ENCODE results near the gene KL.

KL gene

DNA sequence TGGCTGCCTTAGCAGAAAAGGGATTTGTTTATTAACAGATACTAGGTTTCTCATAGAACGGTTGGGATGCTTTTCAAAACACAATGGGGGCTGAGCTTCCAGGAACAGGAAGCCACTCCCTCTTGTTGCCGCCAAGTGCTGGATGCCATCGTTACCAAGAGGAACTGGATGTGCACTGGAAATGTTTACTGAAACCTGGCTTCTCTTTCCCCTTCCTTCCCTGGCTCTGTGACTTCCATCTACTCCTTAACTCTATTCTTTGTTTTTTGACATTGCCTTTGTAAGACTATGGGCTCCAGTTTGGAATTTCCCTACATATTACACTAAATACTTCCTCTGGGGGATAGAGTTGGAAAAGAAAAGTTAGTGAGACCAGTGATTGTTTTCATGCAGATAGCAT lies 11.7 kb upstream of the KL start:
- H3K9ac ChIP-seq (ENCODE audit: low read depth, low read length) = no peak overlapping the region
- no peaks in the 10 kb centered on the region for H3K36me3 ChIP-seq (ENCODE audit: control insufficient read depth, insufficient read depth, low read length)
- peaks cover 19% of the 10 kb centered on the region for H3K4me1 ChIP-seq (ENCODE audit: control insufficient read depth, insufficient read depth, low read length)
- peaks cover 15% of the 10 kb centered on the region for H3K9me3 ChIP-seq (ENCODE audit: control insufficient read depth, insufficient read depth, low read length)
- H3K27ac ChIP-seq (ENCODE audit: low read depth, low read length) = no peak overlapping the region
- H3K4me3 ChIP-seq (ENCODE audit: low read depth, low read length) = no peak overlapping the region
- no peaks in the 10 kb centered on the region for H3K27me3 ChIP-seq (ENCODE audit: control insufficient read depth, insufficient read depth, low read length)

DNA sequence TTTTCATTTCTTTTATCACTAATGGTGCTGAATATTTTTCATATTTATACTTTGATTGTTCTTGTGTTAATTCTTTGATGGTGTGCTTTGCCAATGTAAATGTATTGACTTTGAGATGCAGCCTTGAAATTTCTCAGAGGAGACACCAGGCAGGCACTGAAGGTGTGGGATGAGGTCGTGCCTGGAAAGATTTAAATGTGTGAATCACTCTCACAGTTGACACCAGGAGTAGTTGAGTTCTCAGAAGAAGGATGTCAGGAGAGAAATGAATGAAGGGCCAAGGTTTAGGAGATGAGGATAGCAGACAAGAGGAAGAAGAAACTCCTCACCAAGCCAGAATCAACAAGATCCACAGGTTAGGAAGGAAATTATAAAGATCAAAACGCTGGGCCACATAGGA lies 10.1 kb upstream of the KL start:
- peaks cover 19% of the 10 kb centered on the region for H3K4me1 ChIP-seq (ENCODE audit: control insufficient read depth, insufficient read depth, low read length)
- H3K9me3 ChIP-seq (ENCODE audit: control insufficient read depth, insufficient read depth, low read length) = peaks cover 15% of the 10 kb centered on the region
- peak overlapping the region; percentile 21 for H3K27ac ChIP-seq (ENCODE audit: low read depth, low read length)
- no peaks in the 10 kb centered on the region for H3K36me3 ChIP-seq (ENCODE audit: control insufficient read depth, insufficient read depth, low read length)
- H3K27me3 ChIP-seq (ENCODE audit: control insufficient read depth, insufficient read depth, low read length) = no peaks in the 10 kb centered on the region
- H3K9ac ChIP-seq (ENCODE audit: low read depth, low read length) = no peak overlapping the region
- no peak overlapping the region for H3K4me3 ChIP-seq (ENCODE audit: low read depth, low read length)

- Histone ChIP-seq H3K4me3 (ENCODE audit: low read depth, low read length) (no peak overlapping the region), H3K36me3 (ENCODE audit: control insufficient read depth, insufficient read depth, low read length) (no peaks in the 10 kb centered on the region), H3K27me3 (ENCODE audit: control insufficient read depth, insufficient read depth, low read length) (no peaks in the 10 kb centered on the region), H3K9me3 (ENCODE audit: control insufficient read depth, insufficient read depth, low read length) (peaks cover 15% of the 10 kb centered on the region), H3K4me1 (ENCODE audit: control insufficient read depth, insufficient read depth, low read length) (peaks cover 19% of the 10 kb centered on the region), H3K27ac (ENCODE audit: low read depth, low read length) (peak overlapping the region; percentile 21), H3K9ac (ENCODE audit: low read depth, low read length) (no peak overlapping the region)
Measured at GRCh38 chr13:33006638-33007037, 9.6 kb upstream of the KL start.

DNA sequence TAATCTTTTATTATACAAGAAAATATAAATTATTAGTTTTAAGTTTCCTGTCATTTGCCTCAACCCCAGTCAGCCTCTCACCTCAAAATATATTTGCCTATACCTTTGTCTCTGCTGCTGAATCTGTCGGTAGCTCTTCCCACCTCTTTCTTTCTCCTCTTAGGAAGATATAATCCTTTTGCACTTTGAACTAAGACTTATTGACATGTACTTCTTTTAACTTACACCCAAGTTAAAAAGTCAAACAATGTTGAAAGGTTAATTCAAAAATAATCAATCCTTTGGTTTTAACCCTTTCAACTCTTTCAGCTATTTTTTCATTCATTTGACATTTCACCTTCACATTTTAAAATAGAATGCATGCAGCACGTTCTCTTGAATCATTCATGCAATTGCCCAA lies 9.0 kb upstream of the KL start:
- Histone ChIP-seq H3K36me3 (ENCODE audit: control insufficient read depth, insufficient read depth, low read length) (no peaks in the 10 kb centered on the region), H3K9ac (ENCODE audit: low read depth, low read length) (no peak overlapping the region), H3K27ac (ENCODE audit: low read depth, low read length) (no peak overlapping the region), H3K27me3 (ENCODE audit: control insufficient read depth, insufficient read depth, low read length) (no peaks in the 10 kb centered on the region), H3K4me3 (ENCODE audit: low read depth, low read length) (no peak overlapping the region), H3K4me1 (ENCODE audit: control insufficient read depth, insufficient read depth, low read length) (peaks cover 19% of the 10 kb centered on the region), H3K9me3 (ENCODE audit: control insufficient read depth, insufficient read depth, low read length) (peaks cover 15% of the 10 kb centered on the region)

DNA sequence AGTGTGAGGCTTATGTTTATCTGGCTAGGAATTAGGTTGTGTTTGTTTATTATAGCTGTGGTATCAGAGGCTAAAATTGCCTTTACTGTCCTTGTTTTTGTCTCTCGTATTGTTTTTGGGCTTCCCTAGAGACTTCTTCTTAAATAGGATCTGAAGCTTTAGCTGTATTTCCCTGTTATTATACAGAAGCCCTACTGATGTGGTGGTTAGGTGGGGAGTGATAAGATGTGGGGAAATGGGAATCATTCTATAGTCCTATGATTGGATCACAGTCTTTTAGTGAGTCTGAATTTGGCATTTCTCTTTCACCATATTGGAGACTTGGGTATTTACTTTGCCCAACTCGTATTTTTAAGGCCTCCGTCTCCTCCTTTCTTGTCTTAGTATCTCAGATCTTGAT lies 8.3 kb upstream of the KL start:
- peaks cover 19% of the 10 kb centered on the region for H3K4me1 ChIP-seq (ENCODE audit: control insufficient read depth, insufficient read depth, low read length)

GRCh38 chr13:33008946-33009722 lies 7.1 kb upstream of the KL start:
- Histone ChIP-seq H3K27me3 (ENCODE audit: control insufficient read depth, insufficient read depth, low read length) (peaks cover 6% of the 10 kb centered on the region), H3K9me3 (ENCODE audit: control insufficient read depth, insufficient read depth, low read length) (peaks cover 15% of the 10 kb centered on the region), H3K27ac (ENCODE audit: low read depth, low read length) (no peak overlapping the region), H3K9ac (ENCODE audit: low read depth, low read length) (no peak overlapping the region), H3K36me3 (ENCODE audit: control insufficient read depth, insufficient read depth, low read length) (no peaks in the 10 kb centered on the region), H3K4me1 (ENCODE audit: control insufficient read depth, insufficient read depth, low read length) (peaks cover 19% of the 10 kb centered on the region), H3K4me3 (ENCODE audit: low read depth, low read length) (no peak overlapping the region)

More for the DNA sequence above, 8.3 kb upstream of the KL start:
- Histone ChIP-seq H3K9me3 (ENCODE audit: control insufficient read depth, insufficient read depth, low read length) (peaks cover 15% of the 10 kb centered on the region), H3K36me3 (ENCODE audit: control insufficient read depth, insufficient read depth, low read length) (no peaks in the 10 kb centered on the region), H3K9ac (ENCODE audit: low read depth, low read length) (no peak overlapping the region), H3K27me3 (ENCODE audit: control insufficient read depth, insufficient read depth, low read length) (peaks cover under 1% of the 10 kb centered on the region; the same call in 1 of the 2 replicates), H3K27ac (ENCODE audit: low read depth, low read length) (no peak overlapping the region), H3K4me3 (ENCODE audit: low read depth, low read length) (no peak overlapping the region)

GRCh38 chr13:33011828-33012470 lies 4.3 kb upstream of the KL start:
- H3K27ac ChIP-seq (ENCODE audit: low read depth, low read length) = no peak overlapping the region
- peaks cover 32% of the 10 kb centered on the region for H3K27me3 ChIP-seq (ENCODE audit: control insufficient read depth, insufficient read depth, low read length)
- H3K36me3 ChIP-seq (ENCODE audit: control insufficient read depth, insufficient read depth, low read length) = no peaks in the 10 kb centered on the region
- peaks cover 15% of the 10 kb centered on the region for H3K9me3 ChIP-seq (ENCODE audit: control insufficient read depth, insufficient read depth, low read length)
- no peak overlapping the region for H3K9ac ChIP-seq (ENCODE audit: low read depth, low read length)
- H3K4me1 ChIP-seq (ENCODE audit: control insufficient read depth, insufficient read depth, low read length) = no peaks in the 10 kb centered on the region
- no peak overlapping the region for H3K4me3 ChIP-seq (ENCODE audit: low read depth, low read length)

- no peaks in the 10 kb centered on the region for H3K9me3 ChIP-seq (ENCODE audit: control insufficient read depth, insufficient read depth, low read length)
- peaks cover 4% of the 10 kb centered on the region; the same call in 1 of the 2 replicates for H3K4me1 ChIP-seq (ENCODE audit: control insufficient read depth, insufficient read depth, low read length)
- no peak overlapping the region for H3K27ac ChIP-seq (ENCODE audit: low read depth, low read length)
- no peaks in the 10 kb centered on the region for H3K36me3 ChIP-seq (ENCODE audit: control insufficient read depth, insufficient read depth, low read length)
- no peak overlapping the region for H3K9ac ChIP-seq (ENCODE audit: low read depth, low read length)
- H3K27me3 ChIP-seq (ENCODE audit: control insufficient read depth, insufficient read depth, low read length) = peaks cover 55% of the 10 kb centered on the region
- H3K4me3 ChIP-seq (ENCODE audit: low read depth, low read length) = no peak overlapping the region
Measured at GRCh38 chr13:33014291-33014690, 1.9 kb upstream of the KL start.

- Histone ChIP-seq H3K27me3 (ENCODE audit: control insufficient read depth, insufficient read depth, low read length) (peaks cover 64% of the 10 kb centered on the region), H3K27ac (ENCODE audit: low read depth, low read length) (no peak overlapping the region), H3K4me1 (ENCODE audit: control insufficient read depth, insufficient read depth, low read length) (peaks cover 4% of the 10 kb centered on the region; the same call in 1 of the 2 replicates), H3K4me3 (ENCODE audit: low read depth, low read length) (peak overlapping the region; percentile 42; the same call in 1 of the 2 replicates), H3K36me3 (ENCODE audit: control insufficient read depth, insufficient read depth, low read length) (no peaks in the 10 kb centered on the region), H3K9ac (ENCODE audit: low read depth, low read length) (no peak overlapping the region), H3K9me3 (ENCODE audit: control insufficient read depth, insufficient read depth, low read length) (no peaks in the 10 kb centered on the region)
Measured at GRCh38 chr13:33015241-33015668, 968 bp upstream of the KL start.

GRCh38 chr13:33015791-33016323 lies 366 bp upstream of the KL start:
- Histone ChIP-seq H3K9ac (ENCODE audit: low read depth, low read length) (no peak overlapping the region), H3K4me1 (ENCODE audit: control insufficient read depth, insufficient read depth, low read length) (peaks cover 4% of the 10 kb centered on the region; the same call in 1 of the 2 replicates), H3K36me3 (ENCODE audit: control insufficient read depth, insufficient read depth, low read length) (no peaks in the 10 kb centered on the region), H3K27ac (ENCODE audit: low read depth, low read length) (no peak overlapping the region), H3K4me3 (ENCODE audit: low read depth, low read length) (peak overlapping the region; percentile 42; the same call in 1 of the 2 replicates), H3K9me3 (ENCODE audit: control insufficient read depth, insufficient read depth, low read length) (no peaks in the 10 kb centered on the region), H3K27me3 (ENCODE audit: control insufficient read depth, insufficient read depth, low read length) (peaks cover 70% of the 10 kb centered on the region)

All from HUES48 (cell line).